Brain microvascular endothelial cell (primary cell): ENCODE results near the gene ADK.

Experiments used
- DNase-seq: peaks from one replicate; pipeline ENCODE4 v3.0.0-alpha.2; 2020
- H3K27ac ChIP-seq: fragments of 250-450 bp; sonication (Bioruptor Pico); 2 replicates; pipeline ENCODE4 v1.5.1; 2020; ENCODE audit warnings: mild to moderate bottlenecking, moderate library complexity
- H3K27me3 ChIP-seq: fragments of 250-450 bp; sonication (Bioruptor Pico); replicated peaks from 2 replicates; pipeline ENCODE4 v1.5.1; 2020; ENCODE audit warnings: mild to moderate bottlenecking
- H3K36me3 ChIP-seq: fragments of 250-450 bp; sonication (Bioruptor Pico); replicated peaks from 2 replicates; pipeline ENCODE4 v1.5.1; 2020; ENCODE audit warnings: mild to moderate bottlenecking
- H3K4me3 ChIP-seq: 2 replicates; pipeline ENCODE4 v1.5.1; 2011; ENCODE audit warnings: low read depth, mild to moderate bottlenecking, control low read depth, low read length, moderate library complexity
- in situ Hi-C: cut with HindIII; loops from 2 replicates; pipeline ENCODE4 v1.10.0; 2017; ENCODE audit warnings: low sequenced_read_pairs, low pct_ligation_motif_present
- TF ChIP-seq, protein P1 (sequence below): IDR thresholded peaks from 2 replicates; pipeline ENCODE4 v1.5.1; 2011; ENCODE audit warnings: low read depth, mild to moderate bottlenecking, moderate library complexity, low read length, control low read depth, inconsistent platforms; ENCODE audit errors: missing control alignments

ADK gene

DNA sequence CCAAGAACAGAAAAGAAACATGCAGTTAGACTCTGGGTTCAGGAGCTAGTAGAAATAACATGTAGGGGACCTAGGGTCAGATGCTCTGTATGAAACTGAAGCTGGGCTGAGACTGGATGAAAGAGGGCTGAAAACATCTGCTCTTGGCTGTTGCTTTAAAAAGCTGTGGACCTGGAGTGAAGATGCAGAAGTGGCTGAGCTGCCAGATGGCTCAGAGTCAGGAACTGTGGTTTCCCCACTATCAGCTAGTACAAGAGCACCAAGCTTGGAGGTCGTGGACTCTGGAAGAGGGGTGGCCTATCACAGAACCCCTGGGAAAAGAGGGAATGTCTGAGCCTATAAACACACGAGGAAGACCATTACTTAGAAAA, 5.9 kb downstream of the ADK start:
- no peaks in the 10 kb centered on the region for H3K36me3 ChIP-seq
- H3K27ac ChIP-seq, result no peak overlapping the region
- no peaks in the 10 kb centered on the region for H3K27me3 ChIP-seq
- DNase-seq, result peak; percentile 52
- in situ Hi-C loops, result no loop called here
- TF ChIP-seq, protein P1, sequence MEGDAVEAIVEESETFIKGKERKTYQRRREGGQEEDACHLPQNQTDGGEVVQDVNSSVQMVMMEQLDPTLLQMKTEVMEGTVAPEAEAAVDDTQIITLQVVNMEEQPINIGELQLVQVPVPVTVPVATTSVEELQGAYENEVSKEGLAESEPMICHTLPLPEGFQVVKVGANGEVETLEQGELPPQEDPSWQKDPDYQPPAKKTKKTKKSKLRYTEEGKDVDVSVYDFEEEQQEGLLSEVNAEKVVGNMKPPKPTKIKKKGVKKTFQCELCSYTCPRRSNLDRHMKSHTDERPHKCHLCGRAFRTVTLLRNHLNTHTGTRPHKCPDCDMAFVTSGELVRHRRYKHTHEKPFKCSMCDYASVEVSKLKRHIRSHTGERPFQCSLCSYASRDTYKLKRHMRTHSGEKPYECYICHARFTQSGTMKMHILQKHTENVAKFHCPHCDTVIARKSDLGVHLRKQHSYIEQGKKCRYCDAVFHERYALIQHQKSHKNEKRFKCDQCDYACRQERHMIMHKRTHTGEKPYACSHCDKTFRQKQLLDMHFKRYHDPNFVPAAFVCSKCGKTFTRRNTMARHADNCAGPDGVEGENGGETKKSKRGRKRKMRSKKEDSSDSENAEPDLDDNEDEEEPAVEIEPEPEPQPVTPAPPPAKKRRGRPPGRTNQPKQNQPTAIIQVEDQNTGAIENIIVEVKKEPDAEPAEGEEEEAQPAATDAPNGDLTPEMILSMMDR, result no peak
- H3K4me3 ChIP-seq, result no peak overlapping the region

DNA sequence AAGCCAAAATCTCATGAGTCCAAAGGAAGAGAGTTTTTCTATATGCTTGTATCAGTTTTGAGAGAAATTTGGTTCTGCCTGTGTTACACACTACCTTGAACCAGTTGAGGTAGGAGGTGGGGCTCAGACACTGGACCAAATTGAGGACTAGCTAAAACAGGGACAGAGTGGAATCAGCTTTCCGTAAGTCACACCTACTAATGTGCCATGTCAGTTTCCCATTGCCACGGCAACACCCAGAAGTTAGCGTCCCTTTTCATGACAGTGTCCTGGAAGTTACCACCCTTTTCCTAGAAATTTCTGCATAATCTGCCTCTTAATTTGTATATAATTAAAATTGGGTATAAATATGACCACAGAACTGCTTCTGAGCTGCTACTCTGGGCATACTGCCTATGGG, 9.0 kb downstream of the ADK start:
- no peak for DNase-seq
- TF ChIP-seq, protein P1, result no peak
- H3K36me3 ChIP-seq, result no peaks in the 10 kb centered on the region
- H3K27ac ChIP-seq, result no peak overlapping the region
- H3K27me3 ChIP-seq, result no peaks in the 10 kb centered on the region
- no peak overlapping the region for H3K4me3 ChIP-seq
- in situ Hi-C loops, result no loop called here

DNA sequence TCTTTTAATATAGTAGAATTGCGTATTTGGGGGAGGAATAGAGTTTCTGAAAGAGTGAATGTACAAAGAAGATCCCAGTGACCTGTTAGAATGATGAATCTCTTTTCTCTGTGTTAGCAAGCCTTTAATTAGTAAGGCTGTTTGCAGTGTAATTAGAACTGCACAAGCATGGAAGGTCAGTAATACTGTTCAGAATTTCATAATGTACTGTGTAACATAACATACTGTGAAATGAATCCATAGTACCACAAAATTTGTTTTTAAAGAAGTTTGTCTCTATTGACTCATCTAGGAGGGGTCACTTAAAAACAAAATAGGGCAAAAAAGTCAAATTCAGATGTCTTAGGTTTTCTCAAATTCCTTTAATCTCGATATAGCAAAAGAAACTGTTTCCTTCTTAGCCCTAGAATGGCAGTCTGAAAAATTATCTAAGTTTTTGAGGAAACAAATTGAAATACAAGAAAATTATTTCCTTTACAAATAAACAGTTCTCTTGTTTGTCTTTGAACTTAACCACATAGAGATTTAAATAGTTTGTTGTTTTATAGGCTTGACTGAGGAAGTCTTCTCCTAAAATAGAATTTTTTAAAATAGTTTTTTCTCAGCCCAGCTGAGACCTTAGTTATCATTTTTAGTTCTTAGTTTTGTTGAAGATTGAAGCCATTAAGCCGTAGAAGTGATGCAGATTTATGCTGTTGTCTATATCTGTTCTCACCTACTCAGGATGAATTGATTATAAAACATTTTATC, 12.5 kb downstream of the ADK start:
- Histone ChIP-seq H3K36me3 (no peaks in the 10 kb centered on the region), H3K27ac (peak overlapping the region; percentile 25), H3K27me3 (no peaks in the 10 kb centered on the region), H3K4me3 (no peak overlapping the region)
- DNase-seq, result no peak
- TF ChIP-seq, protein P1, result no peak
- in situ Hi-C loops, result no loop called here

DNA sequence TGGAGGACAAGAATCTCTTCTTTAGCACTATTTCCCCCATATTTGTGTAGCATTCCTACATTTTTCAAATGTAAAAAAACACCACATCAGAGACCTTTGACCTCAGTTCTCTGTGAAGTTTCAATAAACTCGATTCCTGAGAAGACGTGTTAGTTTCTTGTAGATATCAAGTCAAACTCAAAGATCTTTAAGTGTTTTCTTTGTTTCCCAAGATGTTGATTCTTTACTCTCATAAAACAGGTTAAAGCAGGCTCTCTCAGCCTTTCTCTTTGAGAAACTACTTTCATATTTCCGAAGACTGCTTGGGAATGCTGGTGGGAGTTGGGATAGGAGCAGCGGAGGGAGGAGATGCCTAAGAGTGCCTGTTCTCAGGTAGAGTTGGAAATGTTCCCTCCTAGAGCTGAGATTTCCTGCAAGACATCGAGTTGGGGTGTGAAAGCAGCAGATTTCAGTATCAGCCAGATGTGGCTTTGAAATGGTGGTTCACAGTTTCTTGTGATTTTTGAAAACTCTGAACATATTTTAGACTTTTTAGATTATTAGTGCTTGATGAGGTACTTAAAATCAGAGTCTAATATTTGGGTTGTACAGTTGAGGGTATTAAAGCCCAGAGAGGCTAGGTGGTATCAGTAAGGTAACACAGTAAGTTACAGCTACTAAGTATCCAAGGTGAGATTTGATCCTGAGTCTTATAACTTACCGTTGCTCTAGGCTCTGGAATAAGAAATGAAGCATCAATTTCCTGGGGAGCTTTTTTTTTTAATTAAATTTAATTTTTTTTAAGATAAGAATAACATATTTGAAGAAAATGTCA, 13.9 kb downstream of the ADK start:
- H3K27me3 ChIP-seq, result no peaks in the 10 kb centered on the region
- H3K36me3 ChIP-seq, result no peaks in the 10 kb centered on the region
- DNase-seq, result no peak
- in situ Hi-C loops, result no loop called here
- peak overlapping the region; percentile 75 for H3K27ac ChIP-seq
- no peak overlapping the region for H3K4me3 ChIP-seq
- TF ChIP-seq, protein P1, result no peak

DNA sequence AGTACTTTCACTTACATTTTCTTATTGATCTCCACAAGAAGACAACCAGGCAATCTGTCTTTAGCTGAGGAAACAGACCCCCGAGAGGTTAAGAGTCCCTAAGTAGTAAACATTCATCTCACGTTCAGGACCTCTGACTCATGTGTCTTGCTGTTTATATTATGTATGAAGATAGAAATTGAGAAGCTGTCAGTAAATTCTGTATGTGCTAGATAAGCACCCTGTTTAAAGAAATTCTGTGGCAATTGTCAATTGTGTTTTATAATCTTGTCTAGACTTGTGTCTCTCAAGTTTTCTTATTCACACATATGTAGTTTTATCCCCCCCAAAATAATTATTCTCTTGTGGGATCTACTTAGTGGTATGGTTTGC, 14.5 kb downstream of the ADK start:
- no peaks in the 10 kb centered on the region for H3K27me3 ChIP-seq
- H3K4me3 ChIP-seq, result no peak overlapping the region
- peak overlapping the region; percentile 75 for H3K27ac ChIP-seq
- TF ChIP-seq, protein P1, result no peak
- in situ Hi-C loops, result no loop called here
- H3K36me3 ChIP-seq, result no peaks in the 10 kb centered on the region
- peak; percentile 14 for DNase-seq
